ENCODE measurements around the gene TIMM13. TPM values are rescaled to one million over a fixed set of nuclear protein-coding genes. Genes with fewer than 3 reads are reported as not detected.
A peak's percentile ranks its signal among the peaks of the same experiment; 100 is the strongest.

The TIMM13 gene
- total and polyA plus RNA-seq, 2 of the 8 experiments (the other 6 are each of a cell fraction or from before 2014, with no cell fraction given) = 270 to 275 TPM

DNA sequence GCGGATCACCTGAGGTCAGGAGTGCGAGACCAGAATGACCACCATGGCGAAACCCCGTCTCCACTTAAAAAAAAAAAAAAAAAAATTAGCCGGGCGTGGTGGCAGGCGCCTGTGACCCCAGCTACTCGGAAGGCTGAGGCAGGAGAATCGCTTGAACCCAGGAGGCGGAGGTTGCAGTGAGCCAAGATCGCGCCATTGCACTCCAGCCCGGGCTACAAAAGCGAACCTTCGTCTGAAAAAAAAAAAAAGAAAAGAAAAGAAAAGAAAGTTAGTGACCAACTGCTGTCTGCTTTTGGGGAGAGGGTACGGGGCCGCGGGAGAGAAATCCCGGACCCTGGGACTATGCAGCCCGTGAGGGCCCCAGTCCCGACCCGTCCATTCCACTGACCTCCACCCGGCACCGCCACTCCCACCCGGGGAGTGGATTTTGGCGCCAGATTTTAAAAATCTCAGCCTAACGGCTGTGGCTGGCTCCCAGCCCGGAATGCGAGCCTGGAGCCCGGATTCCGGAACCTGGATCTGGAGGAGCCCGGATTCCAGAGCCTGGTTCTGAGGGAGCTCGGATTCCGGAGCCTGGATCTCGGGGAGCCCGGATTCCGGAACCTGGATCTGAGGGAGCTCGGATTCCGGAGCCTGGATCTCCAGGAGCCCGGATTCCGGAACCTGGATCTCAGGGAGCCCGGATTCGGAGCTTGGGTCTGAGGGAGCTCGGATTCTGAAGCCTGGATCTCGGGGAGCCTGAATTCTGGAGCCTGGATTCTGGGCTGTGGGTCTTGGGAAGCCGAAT, 35.4 kb upstream of the TIMM13 start (continued):
- TF ChIP-seq, protein P1, sequence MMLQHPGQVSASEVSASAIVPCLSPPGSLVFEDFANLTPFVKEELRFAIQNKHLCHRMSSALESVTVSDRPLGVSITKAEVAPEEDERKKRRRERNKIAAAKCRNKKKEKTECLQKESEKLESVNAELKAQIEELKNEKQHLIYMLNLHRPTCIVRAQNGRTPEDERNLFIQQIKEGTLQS (IDR thresholded peaks at IDR 0.05; ENCODE audit: insufficient read depth, low read depth, low read length) = no peak
- peak; percentile 98 for TF ChIP-seq CTBP2 (IDR thresholded peaks at IDR 0.05; ENCODE audit: borderline replicate concordance, insufficient read depth, insufficient read length, low read length)
- TF ChIP-seq ASH2L (IDR thresholded peaks at IDR 0.05; ENCODE audit: low read length) = no peak
- peak; percentile 78 for TF ChIP-seq CHD2 (IDR thresholded peaks at IDR 0.05; ENCODE audit: low read length)
- TF ChIP-seq TAF7 (optimal IDR thresholded peaks at IDR 0.05; ENCODE audit: borderline replicate concordance, low read depth, low read length) = peak; percentile 78
- TF ChIP-seq CHD1 (IDR thresholded peaks at IDR 0.05; ENCODE audit: low read depth, low read length) = no peak
- peak; percentile 48; the same call in 1 of the 2 replicates for TF ChIP-seq TBP (IDR thresholded peaks at IDR 0.05; ENCODE audit: low read depth, low read length)
- peak; percentile 80 for TF ChIP-seq TAF1 (IDR thresholded peaks at IDR 0.05; ENCODE audit: low read depth, low read length)
- peak; percentile 66; the same call in 1 of the 2 replicates for TF ChIP-seq GABPA (IDR thresholded peaks at IDR 0.05; ENCODE audit: borderline replicate concordance, insufficient read depth, low read length)
- TF ChIP-seq TCF12 (IDR thresholded peaks at IDR 0.05; ENCODE audit: low read depth, low read length) = peak; percentile 92

All from H1 (cell line).